ENCODE results near the gene CFTR. TPM values are rescaled to one million over a fixed set of nuclear protein-coding genes. Genes with fewer than 3 reads are reported as not detected.

CFTR gene
- total and polyA plus RNA-seq, 9 of the 15 experiments (the other 6 are each of a cell fraction or from before 2014, with no cell fraction given) = 0.20 TPM; not detected in 8

GRCh38 chr7:117630907-117631564 is 151.2 kb downstream of the CFTR start (continued):
- TF ChIP-seq CLOCK (CRISPR knock-in tag; IDR thresholded peaks at IDR 0.05; ENCODE audit: borderline replicate concordance) (no peak), BRD4 (IDR thresholded peaks at IDR 0.05) (no peak)

GRCh38 chr7:117631652-117632051 is 151.8 kb downstream of the CFTR start:
- Histone ChIP-seq H3K9me1 (ENCODE audit: control insufficient read depth, insufficient read depth, low read length) (no peaks in the 10 kb centered on the region), H3K36me3 (ENCODE audit: control insufficient read depth, insufficient read depth, low read length) (no peaks in the 10 kb centered on the region), H2AFZ (ENCODE audit: low read depth, low read length) (no peak overlapping the region), H3K79me2 (ENCODE audit: control insufficient read depth, insufficient read depth, low read length) (no peaks in the 10 kb centered on the region), H3K27me3 (ENCODE audit: control insufficient read depth in 2 of 2, insufficient read depth in 2 of 2, low read length in 2 of 2) (no peaks in the 10 kb centered on the region), H3K9me3 (replicated peaks; ENCODE audit: control insufficient read depth, insufficient read depth, low read depth, low read length) (no peaks in the 10 kb centered on the region), H3K4me1 (replicated peaks in 1 of 2; ENCODE audit: control insufficient read depth in 2 of 2, insufficient read depth in 2 of 2, low read length in 2 of 2) (no peaks in the 10 kb centered on the region), H3K9ac (ENCODE audit: insufficient read depth in 1 of 2, low read depth in 2 of 2, low read length in 2 of 2) (no peak overlapping the region), H3K4me3 (no peak overlapping the region), H4K20me1 (replicated peaks; ENCODE audit: control insufficient read depth, insufficient read depth, low read length) (no peaks in the 10 kb centered on the region), H3K4me2 (ENCODE audit: insufficient read depth, low read length) (no peak overlapping the region), H3K27ac (ENCODE audit: extremely low read depth, low read depth, low read length) (no peak overlapping the region)
- CTCF ChIA-PET (ENCODE audit: low intra/inter-chr PET ratio) = no interaction called here
- WGBS (ENCODE audit: insufficient coverage, low coverage, missing lambda C conversion rate) = 0% methylated on average over 3 of the region's 3 CpGs
- no peak for DNase-seq (ENCODE audit: extremely low read depth in 1 of 4, low spot score in 3 of 4)
- intact Hi-C loops (cut with micrococcal nuclease) = no loop called here
- FAIRE-seq = no peak
- no peak for TF ChIP-seq ZNF57 (CRISPR knock-in tag; IDR thresholded peaks at IDR 0.05)
- TF ChIP-seq CREB3 (tag; conservative IDR thresholded peaks at IDR 0.05; ENCODE audit: low read depth) = no peak
- no peak for TF ChIP-seq HINFP (tag; conservative IDR thresholded peaks at IDR 0.05; ENCODE audit: low read depth)
- TF ChIP-seq POLR2AphosphoS2 (IDR thresholded peaks at IDR 0.05; ENCODE audit: low read length) = no peak
- POLR2A ChIA-PET = no interaction called here
- no TSS peak for BruUV-seq (replicated peaks)
- no peak for ATAC-seq
- in situ Hi-C loops (cut with MboI) = no loop called here
